Measurements from ENCODE around the gene SVEP1.

Gene SVEP1

GRCh38 chr9:110446171-110446570, 133.4 kb downstream of the SVEP1 start:
- TF ChIP-seq CTCF (conservative IDR thresholded peaks at IDR 0.05) = no peak
- H3K27ac ChIP-seq = no peak overlapping the region

GRCh38 chr9:110444911-110445310, 134.6 kb downstream of the SVEP1 start:
- TF ChIP-seq CTCF (conservative IDR thresholded peaks at IDR 0.05) = no peak
- no peak overlapping the region for H3K27ac ChIP-seq

- no peak for TF ChIP-seq CTCF (conservative IDR thresholded peaks at IDR 0.05)
- H3K27ac ChIP-seq = no peak overlapping the region
These were observed 135.7 kb downstream of the SVEP1 start for GRCh38 chr9:110443866-110444220.

GRCh38 chr9:110443146-110443865, 136.2 kb downstream of the SVEP1 start:
- no peak for TF ChIP-seq CTCF (conservative IDR thresholded peaks at IDR 0.05)
- no peak overlapping the region for H3K27ac ChIP-seq

GRCh38 chr9:110440796-110441195, 138.7 kb downstream of the SVEP1 start:
- no peak overlapping the region for H3K27ac ChIP-seq
- TF ChIP-seq CTCF (conservative IDR thresholded peaks at IDR 0.05) = no peak

GRCh38 chr9:110440172-110440571, 139.4 kb downstream of the SVEP1 start:
- H3K27ac ChIP-seq = no peak overlapping the region
- TF ChIP-seq CTCF (conservative IDR thresholded peaks at IDR 0.05) = no peak

- TF ChIP-seq CTCF (conservative IDR thresholded peaks at IDR 0.05) = no peak
- no peak overlapping the region for H3K27ac ChIP-seq
These were observed 147.3 kb downstream of the SVEP1 start for GRCh38 chr9:110432253-110432652.
